Measurements from ENCODE around the gene ANTXR2.
"Not testable (repeated sequence)": the region's sequence is repeated elsewhere in the genome, so short reads cannot be mapped to it uniquely, and the experiment has no call there.

Gene ANTXR2

DNA sequence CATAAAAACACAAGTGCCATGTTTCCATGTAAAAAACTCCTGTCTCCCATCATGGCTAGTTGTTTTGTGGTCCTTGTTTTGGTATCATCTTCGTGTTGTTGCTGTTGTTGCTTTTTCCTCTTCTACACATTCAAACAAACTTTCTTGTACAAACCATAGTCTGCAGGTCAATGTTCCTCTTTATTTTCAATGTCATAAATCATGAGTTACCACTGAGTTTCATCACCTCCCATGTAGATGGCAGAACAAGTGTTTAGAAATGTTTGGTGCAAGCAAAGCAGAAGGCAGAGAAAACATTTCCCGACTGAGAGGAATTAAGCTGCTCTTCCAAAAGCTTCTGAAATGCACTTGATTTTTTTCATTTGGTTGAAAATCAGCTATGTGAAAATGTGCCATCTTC, 166.0 kb downstream of the ANTXR2 start:
- DNase-seq, result peak; percentile 60 to 83

DNA sequence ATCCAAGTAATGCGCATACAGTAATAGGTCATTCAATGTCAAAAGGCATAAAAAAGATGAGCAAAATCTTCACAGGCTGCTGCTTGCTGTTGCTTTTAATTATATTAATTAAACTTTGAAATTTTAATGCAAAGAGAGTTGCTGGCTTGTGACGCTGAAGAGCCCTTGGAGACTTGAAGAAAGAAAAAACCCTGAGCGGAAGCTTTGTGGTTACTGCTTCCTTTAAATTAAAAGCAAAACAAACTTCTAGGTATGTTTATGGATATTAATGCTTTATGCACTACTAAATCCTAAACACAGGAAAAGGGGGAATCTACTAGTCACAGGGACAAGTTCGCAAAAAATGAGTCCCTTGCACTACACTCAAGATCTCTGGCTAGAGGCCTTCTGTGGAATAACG, 166.7 kb downstream of the ANTXR2 start:
- DNase-seq, result no peak

DNA sequence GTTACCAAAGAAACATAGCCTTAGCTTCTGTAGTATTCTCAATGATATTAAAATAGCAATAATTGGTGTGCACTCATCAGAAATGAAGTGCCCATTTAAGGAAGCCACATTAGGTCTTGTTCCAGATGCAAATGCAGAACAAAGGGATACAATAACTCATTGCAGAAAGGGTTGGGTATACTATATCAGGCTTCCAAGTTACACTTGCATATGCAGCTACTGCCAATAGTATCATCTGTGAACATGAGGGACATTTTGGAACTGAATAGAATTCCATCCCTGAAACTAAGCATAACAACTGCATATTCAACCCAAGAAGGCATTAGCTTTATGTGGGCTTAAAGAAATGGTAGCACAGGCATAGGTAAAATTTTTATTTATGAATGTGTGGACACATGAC, 167.8 kb downstream of the ANTXR2 start:
- no peak for DNase-seq

DNA sequence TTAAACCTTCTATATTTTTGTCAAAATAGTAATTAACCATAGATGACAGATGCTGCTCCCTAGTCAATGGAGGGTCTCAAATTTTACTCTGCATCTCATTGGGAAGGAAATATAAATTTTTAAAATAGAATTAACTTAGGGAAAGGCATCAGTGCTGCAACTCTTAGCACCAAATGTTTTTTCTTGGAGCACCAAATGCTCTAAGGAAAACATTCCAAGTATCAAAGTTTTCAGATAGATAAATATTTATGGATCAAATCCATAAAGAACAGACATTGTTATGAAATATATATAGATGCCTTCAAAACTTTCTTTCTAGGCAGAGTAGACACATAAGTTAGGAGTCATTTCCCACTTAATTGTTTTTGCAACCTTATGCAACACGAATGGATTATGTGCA, 168.7 kb downstream of the ANTXR2 start:
- DNase-seq, result peak in 1 of 2 donors; percentile 6

DNA sequence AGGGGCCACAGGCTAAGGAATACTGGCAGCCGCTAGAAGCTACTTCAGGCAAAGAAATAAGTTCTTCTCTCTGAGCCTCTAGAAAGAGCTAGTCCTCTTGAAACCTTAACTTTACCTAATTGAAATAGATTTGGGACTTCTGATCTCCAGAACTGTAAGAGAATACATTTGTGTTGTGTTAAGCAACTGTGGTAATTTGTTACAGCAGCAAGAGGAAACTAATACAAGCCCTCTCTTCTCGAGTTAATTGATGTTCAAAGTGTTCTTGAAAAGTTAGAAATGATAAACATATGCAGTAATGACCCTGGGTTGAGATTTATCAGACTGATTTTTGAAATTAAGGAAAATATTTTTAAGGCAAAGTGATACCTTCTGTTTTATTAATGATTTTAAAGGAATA, 172.8 kb downstream of the ANTXR2 start:
- no peak for DNase-seq

DNA sequence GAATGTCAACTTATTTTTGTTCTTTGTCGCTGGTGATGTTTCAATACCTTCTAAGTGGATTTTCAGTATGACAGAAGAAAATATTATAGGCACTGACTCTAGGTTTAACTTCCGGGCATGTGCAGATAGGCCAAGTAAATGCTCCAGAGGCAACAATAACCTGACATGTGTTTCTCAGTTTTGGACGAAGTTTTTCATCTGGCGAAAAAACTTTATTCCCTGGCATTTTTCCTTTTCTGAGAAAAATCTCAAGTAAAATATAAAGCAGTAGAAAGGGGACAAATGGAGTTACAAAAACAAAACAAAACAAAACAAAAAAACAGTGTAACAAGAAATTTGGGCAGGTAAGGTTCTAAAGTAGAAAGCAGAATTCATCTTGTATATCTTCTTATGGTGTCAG, 173.5 kb downstream of the ANTXR2 start:
- DNase-seq, result no peak

DNA sequence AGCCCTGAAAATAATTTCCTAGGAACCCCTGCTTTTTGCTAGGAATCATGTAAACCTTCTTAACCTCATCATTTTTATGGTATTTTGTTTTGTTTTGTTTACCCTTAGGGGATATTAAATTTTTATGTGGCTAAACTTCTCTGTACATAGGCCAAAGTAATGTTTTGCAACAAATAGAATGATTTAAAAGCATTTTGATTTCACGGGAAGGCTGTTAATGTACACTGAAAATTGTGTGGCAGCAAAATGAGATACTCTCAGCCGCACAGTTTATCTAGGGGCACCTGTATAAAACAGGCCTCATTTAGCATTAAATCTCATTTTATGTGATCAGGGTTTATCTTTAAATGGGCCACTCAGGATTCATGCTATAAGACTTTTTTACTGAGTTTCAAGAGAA, 175.0 kb downstream of the ANTXR2 start:
- DNase-seq, result no peak

DNA sequence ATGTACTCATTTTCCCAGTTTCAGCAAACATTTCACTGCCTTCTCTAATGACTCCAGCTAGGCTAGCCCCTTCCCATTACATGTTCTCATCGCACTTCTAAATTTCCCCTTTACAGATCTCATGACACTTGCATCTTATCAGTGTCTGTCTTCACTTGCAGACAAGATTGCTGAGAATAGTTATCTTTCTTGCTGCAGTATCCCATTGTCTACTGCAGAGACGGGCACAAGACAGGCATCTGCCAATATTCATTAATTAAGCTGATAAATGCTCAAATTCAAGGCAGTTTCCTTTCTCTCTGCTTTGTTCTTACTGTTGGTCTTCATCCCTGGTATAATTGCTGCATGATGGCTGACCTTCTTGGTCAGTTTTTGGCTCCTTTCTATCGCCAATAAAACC, 175.9 kb downstream of the ANTXR2 start:
- DNase-seq, result no peak

DNA sequence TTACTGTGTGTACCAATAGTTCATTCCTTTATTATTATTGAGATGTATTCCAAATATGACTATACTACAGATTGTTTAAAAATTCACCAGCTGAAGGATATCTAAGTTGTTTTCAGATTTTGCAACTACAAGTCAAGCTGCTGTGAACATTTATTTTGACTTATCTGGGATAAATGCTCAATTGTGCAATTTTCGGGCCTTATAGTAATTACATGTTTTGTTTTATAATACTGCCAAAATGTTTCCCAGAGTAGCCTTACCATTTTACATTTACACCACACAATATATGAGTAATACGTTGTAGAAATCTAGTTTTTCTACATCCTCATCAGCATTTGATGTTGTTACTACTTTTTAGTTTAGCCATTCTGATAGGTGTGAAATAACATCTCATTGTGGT, 179.6 kb downstream of the ANTXR2 start:
- no peak for DNase-seq

DNA sequence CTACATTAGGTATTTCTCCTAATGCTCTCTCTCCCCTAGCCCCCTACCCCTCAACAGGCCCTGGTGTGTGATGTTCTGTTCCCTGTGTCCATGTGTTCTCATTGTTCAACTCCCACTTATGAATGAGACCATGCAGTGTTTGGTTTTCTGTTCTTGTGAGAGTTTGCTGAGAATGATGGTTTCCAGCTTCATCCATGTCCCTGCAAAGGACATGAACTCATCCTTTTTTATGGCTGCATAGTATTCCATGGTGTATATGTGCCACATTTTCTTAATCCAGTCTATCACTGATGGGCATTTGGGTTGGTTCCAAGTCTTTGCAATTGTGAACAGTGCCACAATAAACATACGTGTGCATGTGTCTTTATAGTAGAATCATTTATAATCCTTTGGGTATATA, 184.0 kb downstream of the ANTXR2 start:
- DNase-seq, result not testable (repeated sequence)

DNA sequence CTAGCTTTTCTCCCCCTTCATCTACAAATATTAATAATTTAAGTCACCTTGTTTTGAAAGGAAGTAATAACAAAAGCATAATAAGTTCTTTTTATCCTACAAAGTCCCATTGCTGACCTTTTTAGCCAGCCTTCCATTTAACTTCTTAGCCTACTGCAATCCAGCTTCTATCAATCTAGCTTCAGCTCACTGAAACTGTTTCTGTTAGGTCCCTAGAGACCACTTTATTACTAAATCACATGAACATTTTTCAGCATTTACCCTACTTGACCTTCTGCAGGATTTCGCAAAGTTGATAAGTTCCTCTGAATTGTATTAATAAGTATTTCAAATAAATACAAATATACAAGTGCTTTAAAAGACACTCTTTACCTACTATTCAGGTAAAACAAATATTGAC, 186.5 kb downstream of the ANTXR2 start:
- no peak for DNase-seq

DNA sequence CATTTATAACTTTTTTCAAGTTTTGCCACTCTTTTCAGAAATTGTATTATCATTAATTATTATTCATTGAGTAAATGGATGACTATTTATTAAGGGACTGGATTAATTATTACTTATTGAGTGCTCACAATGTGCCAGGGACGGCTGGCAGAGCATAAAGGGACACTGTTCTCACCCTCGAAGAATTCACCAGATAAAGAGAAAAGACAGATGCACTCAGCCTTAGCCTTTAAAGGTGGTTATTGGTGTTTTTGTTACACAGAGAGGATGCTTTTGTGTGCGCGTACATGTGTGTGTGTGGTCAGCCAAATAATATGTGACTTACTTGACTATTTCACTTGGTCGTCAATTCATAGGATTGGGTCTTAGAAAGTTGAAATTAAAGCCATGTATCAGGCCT, 187.0 kb downstream of the ANTXR2 start:
- no peak for DNase-seq

DNA sequence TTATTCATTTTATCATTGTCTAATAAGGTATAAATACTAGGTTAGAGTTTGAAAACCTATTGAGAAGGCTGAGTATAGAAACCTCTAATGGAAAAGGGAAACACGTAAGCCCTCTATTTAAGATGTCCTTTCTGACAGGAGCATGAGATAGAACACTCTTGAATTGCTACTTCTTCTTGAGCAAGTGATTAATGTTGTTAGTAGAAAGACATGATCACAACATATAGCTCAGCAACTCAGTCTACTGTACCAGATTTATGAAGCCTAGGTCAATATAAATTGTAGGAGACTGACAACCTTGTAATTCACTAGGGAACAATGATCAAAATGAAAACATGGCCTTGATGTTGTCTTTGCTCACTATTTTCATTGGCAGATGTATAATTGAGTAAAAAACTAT, 189.7 kb downstream of the ANTXR2 start:
- no peak for DNase-seq

DNA sequence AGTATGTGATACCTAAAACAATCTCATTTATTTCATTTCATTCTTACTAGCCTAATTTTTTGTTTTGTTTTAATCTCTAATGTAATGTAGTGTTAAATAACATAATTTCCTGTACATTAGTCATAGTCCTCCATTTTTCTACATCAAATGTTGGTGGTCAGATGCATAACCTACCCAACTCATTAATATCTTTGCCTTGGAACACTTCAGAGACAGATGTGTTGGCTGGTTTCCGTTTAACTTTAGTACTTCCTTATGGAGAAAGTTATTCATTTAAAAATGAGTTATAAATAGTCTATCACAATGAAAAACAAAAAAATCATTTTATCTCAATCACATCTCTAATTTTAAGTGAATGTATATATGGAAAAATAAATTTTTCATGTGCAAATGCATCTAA, 190.2 kb downstream of the ANTXR2 start:
- no peak for DNase-seq

DNA sequence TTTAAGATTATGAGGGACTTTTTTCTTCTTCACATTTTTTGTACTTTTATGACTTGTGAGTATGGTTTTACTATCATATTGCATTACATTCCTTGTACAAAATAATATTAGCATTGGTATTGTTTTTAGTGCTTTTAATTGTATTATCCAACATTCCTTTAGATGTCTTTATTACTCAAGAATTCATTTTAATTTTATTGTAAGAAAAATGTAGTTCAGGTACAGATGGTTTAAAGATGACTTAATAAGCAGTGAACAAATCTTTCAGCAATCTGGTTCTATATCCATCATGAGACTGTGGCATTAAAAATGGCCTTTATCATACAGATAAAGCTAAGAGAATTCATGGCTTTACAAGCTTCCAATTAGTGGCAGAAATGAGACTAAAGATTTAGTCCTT, 191.6 kb downstream of the ANTXR2 start:
- DNase-seq, result no peak

DNA sequence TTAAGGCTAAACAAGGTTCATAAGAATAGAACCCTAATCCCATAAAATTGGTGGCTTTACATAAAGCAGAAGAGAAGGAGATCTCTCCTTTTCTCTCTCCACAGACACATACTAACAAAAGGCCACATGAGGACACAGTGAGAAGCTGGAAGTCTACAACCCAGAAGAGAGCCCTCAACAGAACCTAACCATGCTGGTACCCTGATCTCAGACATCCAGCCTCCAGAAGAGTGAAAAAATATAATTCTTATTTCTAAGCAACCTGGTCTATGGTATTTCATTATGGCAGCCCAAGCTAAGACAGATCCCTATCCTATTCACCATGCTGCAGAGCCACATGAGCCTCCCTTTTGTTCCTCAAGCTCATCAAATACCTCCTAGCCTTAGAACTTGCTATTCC, 195.5 kb downstream of the ANTXR2 start:
- no peak for DNase-seq

DNA sequence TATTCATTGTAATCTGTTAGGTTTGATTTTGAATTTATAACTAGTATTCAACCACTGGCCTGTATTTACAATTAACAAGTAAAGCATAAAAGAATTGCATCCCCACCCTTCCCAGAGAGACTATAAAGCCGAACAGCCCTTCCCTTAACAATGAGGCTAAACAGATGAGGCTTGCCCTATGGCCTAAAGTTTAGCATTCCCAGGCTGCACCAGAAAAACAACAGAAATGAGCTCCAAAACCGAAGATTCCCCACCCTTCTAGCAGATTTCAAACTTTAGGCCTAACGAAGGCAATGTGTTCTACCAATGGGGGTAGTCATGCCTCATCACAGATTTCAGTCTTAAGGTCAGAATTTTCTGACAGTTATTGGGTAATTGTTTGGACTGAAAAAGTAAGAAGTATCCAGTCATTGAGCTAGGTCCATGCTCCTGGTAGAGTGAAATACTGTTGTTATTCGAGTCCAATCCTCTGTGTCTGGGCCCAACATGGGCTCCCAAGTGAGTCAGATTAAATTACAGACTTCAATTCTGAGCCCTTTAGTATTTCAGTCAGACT, 197.6 kb downstream of the ANTXR2 start:
- DNase-seq, result no peak

DNA sequence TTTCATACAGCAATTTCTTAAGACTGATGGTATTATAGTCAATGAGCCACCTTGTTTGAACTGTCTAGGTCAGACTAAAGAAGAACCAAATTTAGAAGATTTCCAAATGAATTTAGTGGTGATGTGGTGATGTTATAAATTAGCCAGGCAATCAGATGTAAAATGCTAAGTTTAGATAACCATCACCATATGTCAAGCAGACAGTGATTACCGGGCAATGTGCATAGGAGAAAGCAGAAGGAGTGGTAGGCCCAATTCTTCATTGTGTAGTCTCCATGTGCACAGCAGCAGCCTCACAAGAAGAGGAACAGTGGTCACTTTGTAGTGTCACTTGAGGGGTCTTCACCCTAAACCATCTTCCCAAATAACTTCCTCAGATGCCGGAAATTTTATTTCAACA, 198.8 kb downstream of the ANTXR2 start:
- DNase-seq, result no peak

DNA sequence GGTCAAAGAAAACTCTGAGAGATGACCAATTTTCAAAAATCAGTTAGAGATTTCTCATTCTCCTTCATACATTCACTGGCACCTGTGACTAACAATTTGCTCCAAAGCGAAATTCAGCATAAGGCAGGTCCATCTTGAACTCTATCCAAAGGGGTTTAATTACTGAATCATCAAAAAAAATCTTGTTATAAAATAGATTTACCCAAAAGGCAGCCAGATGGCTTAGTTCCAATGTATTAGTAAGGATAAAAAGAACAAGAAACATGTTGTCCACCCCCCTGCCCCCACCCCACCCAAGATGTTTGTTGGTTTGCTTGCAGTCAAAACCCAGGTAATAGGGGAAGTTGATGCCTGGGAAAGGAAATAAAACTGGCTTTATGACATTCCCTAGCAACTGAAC, 200.3 kb downstream of the ANTXR2 start:
- no peak for DNase-seq

DNA sequence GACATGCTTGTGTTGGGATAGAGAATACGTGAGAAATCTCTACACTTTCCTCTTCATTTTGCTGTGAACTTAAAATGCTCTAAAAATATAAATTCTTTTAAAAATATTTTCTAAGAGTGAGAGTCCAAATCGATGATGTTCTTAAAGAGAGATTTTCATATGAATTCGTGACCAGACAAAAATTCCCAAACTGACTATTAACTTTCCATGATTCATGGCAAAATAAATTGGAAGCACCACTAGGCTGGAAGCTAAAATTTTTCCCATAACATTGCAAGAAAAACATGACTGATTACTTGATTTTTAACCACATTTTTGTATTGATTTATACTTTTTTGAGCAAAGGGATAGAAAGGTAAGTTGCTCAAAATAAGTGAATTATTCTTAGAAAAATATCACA, 201.1 kb downstream of the ANTXR2 start:
- no peak for DNase-seq

DNA sequence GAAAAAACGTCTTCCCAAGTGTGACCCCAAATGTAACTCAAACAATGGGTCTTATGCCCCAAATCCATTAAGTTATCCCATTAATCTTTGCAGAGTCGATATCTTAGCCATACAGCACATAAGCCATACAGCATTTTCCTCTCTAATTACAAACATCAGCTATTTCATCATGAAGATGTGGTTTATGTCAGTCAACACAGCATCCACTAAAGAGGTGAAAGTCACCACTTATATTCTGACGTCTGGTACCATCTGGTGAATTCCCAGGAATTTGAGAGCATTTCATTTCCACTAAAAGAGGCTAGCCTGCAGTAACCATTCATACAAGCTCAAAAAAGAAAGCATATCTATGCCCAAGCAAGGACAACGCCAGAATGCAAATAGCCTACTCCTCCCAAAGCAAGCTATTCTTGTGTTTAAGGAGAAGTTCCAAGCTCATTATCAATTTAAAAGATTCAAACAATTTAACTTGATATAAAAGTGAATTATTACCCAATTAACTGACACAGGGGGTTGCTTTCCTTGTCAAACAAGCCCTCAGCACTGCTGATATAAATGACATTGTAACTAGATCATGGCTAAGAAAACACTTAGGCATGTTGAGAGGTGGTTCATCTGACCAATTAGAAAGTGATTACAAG, 203.3 kb downstream of the ANTXR2 start:
- no peak for DNase-seq

DNA sequence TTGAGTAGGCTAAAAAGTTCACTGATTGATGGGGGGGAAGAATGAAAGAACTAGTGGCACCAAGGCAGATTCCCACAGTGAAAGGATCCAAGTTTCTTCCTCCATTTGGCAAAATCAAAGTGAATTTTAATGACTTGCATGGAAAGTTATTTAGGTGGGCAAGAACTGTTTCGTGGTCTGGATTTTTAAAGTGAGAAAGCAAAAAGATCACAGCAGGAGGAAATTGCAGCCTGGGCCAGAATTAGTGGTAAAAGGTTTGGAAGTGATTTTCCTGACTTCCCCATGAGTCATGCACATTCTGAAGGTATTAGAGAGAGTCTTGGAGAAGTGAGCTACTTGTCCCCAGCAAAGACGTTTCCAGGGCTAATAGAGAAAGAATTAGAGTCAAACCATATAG, 207.8 kb downstream of the ANTXR2 start:
- DNase-seq, result no peak

DNA sequence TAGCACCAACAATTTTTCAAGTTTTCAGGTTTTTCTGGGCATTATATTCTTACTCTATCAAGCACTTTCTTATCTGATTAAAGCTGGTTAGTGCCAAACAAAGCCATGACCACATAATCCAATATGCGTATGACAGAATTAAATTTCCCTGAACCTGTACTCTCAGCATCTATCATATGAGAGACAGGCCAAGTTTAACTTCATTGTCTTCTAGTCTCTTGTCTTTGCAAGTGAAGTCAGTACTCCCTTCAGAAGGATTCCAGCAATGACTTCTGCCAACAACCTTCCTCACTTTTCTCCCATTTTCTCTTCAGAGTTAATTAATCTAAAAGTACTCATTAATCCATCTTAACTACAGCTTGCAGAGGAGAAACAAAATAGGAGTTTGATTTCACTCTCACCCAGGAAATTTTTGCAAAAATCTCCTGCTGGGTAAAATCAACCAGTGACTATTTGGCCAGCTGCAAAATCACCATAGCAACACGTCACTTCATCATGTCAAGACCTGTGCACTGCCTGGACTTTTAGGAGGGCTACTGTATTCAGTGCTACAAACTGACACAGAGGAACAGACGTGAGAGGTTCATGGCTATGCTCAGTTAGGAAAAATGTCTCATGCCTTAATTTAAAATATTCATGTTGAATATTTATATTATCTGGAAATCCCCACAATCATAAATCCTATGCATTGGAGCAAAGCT, 208.4 kb downstream of the ANTXR2 start:
- no peak for DNase-seq

DNA sequence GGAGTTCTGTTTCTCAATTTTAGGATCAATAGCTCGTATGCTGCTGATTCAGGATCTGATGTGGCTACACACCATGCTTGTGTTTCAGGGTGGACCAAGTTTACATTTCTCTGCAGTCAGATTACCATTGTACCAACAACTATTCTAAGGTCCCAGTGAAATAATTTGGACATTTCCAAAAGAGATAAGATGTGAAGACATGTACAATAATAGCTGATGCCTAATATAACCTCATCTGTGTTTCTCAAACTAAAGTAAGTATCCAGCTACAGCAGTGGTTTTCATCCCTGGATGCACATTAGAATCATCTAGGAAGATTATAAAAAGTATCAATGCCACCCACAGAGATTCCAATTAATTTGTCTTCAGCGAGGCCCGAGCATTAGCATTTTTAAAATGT, 209.7 kb downstream of the ANTXR2 start:
- no peak for DNase-seq

DNA sequence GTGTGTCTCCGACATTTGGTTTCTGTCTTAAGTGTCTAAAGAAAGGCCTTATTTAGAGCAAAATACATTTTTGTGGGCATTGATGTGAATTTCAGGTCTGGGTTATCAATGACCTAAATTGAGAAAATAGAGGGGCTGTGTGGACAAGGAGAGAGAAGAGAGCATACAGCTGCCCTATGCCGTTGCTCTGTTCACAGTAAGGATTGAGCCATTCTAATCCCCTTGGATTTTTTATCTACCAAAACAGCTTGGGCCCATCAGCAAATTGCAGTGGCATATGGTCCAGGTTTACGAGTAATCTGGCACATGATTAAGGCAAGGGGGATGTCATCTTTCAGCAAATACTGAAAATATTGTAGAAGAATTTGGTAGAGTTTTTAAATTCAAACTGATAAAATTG, 210.2 kb downstream of the ANTXR2 start:
- no peak for DNase-seq

All from inflammatory macrophage (primary cell).